WI38 (cell line): ENCODE data around the gene LPO.

Experiments used
- H3K4me3 ChIP-seq: 2 replicates; pipeline ENCODE4 v1.5.1; 2011; ENCODE audit warnings: low read depth, mild to moderate bottlenecking, control low read depth, low read length
- CTCF ChIP-seq: IDR thresholded peaks from 2 replicates; pipeline ENCODE4 v1.5.1; 2012; ENCODE audit warnings: low read depth, mild to moderate bottlenecking, control low read depth, low read length

Gene LPO

GRCh38 chr17:58278661-58279015 lies 40.3 kb downstream of the LPO start:
- no peak for TF ChIP-seq CTCF

GRCh38 chr17:58279016-58279711 lies 40.8 kb downstream of the LPO start:
- no peak overlapping the region for H3K4me3 ChIP-seq
- TF ChIP-seq CTCF, result no peak

More at GRCh38 chr17:58278661-58279015, 40.3 kb downstream of the LPO start:
- H3K4me3 ChIP-seq, result no peak overlapping the region

- TF ChIP-seq CTCF, result no peak
Measured at GRCh38 chr17:58279736-58280479, 41.5 kb downstream of the LPO start.

GRCh38 chr17:58280480-58281217 lies 42.3 kb downstream of the LPO start, which contains the start of gene MPO:
Gene MPO, minus strand, starts transcription at chr17:58280935. Its CDS starts 177 bp downstream, at chr17:58280758.
- TF ChIP-seq CTCF, result no peak

More at GRCh38 chr17:58279736-58280479, 41.5 kb downstream of the LPO start:
- H3K4me3 ChIP-seq, result no peak overlapping the region

GRCh38 chr17:58281511-58282011 lies 43.2 kb downstream of the LPO start:
- no peak overlapping the region for H3K4me3 ChIP-seq
- TF ChIP-seq CTCF, result no peak

More at GRCh38 chr17:58280480-58281217, 42.3 kb downstream of the LPO start, which contains the start of gene MPO:
- no peak within 1 kb of the TSS for H3K4me3 ChIP-seq

- no peak for TF ChIP-seq CTCF
- no peak overlapping the region for H3K4me3 ChIP-seq
Measured at GRCh38 chr17:58282442-58282841, 44.1 kb downstream of the LPO start.
